C1 segment of cervical spinal cord (tissue), 14 donors: Measurements from ENCODE around the gene KLHL29.

ENCODE experiments used
- DNase-seq, 14 donors: peaks; one replicate each; lab custom pipeline; 2025; lab: John Stamatoyannopoulos, UW

KLHL29 gene

DNA sequence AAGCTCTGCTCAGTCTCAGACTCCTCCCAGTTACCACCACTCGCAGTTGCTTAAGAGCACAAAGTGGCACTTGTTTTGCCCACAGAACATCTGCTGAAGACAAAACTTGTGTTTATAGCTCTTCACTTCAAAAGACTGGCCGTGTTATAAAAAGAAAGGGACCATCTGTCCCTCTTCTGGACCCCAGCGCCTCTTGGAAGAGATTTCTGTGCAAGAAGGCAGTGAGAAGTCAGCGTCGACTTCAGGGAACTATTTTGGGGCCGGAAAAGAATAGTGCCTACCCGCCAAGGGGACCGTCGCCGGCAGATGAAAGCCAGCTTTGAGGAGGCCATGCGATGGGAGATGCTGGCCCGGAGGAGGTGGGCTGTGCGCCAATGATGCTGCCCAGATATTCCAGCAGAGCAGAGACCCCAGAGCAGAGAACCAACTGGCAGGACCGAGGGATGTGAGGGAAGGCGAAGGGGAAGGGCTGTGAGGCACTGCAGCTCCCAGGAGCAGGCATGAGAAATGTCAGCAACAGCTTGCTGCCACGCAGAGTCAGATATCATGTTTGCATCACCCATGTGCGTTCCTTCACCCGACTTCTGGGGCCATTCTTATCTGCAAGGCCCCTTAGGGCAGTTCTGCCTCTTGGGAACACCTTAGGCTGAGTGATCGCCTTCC, 271.1 kb downstream of the KLHL29 start:
- no peak for DNase-seq

DNA sequence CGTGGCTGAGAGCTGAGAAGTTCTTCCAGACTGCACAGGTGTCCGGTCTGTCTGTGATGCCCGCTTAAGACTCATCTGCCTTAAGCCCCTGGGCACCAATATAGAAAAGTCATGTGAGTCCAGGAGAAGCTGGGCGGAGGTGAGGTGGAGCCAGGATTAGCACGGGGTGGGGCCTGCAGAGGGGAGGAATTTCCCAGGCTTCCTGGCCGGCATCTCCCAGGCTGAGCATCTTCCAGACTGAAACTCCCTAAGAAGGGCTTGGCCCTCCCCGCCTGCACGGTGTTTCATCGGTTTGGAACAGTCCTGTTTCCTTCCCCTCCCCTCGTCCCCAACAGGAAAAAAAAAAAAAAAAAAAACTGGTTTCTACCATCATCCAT, 271.6 kb downstream of the KLHL29 start:
- peak in 1 of 14 donors; percentile 19 for DNase-seq

DNA sequence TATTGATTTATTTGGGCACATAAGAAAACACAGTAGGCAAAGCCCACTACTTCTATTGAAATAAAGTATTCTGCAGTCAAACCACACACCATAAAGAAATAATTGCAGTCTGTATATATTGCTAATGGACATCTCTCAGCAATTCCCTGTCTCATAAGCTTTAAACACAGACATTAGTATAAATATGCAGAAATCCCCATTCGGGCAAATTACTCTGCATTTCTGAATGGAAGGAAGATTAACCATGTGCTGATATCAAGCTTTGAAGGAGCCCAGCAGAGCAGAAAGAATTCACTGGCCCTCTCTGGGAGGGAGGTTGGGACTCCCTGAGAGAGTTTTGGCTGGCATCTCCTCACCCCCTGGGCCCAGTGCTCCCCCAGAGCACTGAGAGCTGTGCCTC, 272.4 kb downstream of the KLHL29 start:
- no peak for DNase-seq

DNA sequence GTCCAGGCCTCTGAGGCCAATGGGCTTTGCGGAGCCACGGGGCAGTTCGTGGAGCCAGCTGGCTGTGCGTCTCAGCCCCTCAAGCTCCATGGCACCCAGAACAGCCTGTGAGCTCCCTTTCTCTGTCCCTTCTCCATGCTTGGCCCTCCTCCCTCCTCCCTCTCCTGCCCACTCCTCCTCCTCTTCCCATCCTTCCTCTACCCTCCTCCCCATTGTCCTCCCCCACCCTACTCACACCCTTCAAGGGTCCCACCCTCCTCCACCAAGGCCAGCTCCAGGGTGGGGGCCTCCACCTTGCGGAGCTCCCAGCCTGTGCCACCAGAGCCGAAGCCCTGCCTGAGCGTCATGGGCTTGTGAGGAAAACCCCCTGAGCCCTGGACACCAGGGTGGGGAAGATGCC, 273.0 kb downstream of the KLHL29 start:
- DNase-seq, result no peak

DNA sequence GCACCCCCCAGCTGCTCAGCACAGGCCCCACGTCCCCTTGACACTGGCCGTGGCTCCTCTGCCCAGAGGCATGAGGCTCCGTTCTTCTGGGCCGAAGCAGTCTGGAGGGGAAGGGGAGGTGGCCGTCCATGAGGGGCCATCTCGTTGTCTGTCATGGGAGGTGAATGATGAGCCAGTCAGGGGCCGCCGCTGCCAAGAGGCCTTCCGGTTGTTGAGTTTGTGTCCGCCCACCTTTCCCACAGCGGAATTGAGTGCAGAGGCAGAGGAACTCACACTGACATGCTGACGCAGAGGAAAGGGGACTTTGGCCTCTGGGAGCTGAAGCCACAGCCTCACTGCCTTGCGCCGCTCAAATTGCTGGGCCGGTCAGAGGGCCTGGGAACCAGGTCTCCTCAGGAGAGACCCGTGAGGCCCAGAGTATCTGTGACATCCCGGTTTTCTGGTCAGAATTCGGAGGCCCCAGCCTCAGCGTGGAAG, 273.5 kb downstream of the KLHL29 start:
- DNase-seq, result no peak

DNA sequence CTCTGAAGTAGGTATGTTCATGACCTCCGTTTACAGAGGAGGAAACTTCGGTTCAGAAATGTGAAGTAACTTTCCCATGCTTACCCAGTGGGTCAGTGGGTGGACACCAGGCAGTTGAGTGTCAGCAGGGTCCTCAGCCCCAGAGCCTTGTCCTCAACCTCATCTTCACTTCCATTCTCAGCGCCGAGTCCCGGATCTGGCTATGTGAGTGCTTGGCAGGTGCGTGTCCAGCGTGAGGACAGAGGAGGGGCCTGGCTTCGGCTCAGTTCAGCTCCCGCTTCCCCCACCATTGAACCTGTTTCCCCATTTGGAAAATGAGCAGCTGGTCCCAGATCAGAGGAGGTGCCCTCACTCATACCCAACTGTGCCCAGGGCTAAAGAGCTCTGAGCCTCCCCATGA, 274.3 kb downstream of the KLHL29 start:
- no peak for DNase-seq

DNA sequence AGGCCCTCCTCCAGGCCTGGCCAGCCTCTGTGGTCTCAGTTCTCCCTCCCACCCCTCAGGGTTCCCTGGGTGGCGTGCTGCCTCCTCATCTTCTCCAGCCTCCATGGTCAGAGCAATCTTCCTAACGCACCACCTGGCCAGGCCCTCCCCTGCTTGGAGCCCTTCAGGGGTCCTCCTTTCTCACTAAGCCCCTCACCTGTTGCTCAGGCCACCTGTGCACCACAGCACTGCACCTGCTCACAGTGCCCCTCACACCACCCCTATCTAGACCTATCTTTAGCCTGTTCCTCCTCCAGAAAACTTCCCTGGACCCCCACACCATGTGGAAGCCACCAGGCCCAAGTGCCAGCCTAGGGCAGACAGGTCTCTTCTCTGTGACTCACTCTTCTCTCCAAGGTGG, 274.8 kb downstream of the KLHL29 start:
- DNase-seq, result no peak

DNA sequence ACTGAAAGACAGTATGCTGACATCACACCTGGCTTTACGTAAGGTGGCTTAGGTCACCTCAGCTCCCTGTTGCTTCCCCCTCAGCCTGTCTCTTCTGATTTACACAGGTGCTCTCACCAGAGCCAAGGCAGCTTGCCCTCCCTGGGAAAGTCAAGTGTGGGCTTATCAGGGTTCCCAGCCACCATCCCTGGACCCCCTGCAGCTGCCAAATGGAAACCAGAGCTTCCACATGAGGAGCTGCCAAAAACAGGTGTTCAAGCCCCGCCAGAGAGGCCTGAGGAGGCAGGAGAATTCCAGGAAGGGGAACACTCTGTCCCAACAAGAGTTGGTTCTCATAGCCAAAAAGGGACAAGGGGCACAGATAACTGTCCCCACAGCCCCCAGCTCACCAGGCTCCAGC, 275.3 kb downstream of the KLHL29 start:
- no peak for DNase-seq

DNA sequence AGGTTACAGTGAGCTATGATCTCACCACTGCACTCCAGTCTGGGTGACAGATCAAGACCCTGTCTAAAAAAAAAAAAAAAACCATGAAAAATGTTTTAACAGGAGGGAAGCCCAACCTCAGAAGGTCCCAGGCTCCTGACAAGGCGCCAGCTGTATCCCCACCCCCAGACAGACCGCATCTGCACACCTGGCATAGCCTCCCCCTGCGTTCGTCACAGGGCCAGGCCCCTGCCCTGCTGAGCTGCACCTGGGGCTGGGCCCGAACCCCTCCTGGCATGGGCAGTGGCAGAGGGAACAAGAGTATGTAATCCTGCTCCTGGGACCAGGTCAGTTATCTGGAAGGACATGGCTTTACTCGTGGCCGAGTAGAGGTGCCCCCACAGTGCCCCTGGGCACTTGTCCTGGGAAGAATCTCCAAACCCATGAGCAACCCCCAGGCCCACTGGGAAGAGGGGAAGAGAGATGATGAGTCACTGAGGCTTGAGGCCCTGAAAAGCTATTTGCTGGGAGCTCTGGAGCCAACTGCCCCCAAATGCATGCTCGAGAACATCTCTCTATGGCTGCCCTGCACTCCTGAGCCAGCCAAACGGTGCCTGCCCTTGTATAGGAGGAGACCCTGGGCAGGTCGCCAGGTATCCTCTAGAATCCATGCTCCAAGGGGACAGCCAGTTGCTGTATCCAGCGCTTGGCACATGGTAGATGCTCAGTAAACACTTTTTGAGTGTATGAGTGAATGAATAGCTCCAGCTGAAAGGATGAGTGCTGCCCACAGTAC, 276.5 kb downstream of the KLHL29 start:
- no peak for DNase-seq

DNA sequence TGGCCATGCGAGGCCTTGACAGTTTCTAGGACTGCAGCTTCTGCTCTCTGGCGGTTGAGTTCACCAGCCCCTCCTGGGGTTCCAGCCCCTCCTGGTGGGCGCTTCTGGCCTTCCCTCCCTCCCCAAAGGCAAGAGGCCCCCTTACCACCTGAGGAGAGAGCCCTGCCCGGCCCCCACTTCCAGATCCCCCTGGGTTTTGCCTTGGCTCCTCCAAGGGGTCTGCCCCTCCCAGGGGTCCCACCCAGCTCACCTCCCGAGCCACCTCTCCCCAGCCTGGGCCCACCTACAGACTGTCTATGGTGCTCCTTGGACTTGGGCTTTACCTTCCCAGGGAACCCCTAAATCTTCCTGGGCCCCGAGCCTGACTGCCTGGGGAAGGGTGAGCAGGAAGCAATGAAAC, 277.5 kb downstream of the KLHL29 start:
- DNase-seq, result no peak

DNA sequence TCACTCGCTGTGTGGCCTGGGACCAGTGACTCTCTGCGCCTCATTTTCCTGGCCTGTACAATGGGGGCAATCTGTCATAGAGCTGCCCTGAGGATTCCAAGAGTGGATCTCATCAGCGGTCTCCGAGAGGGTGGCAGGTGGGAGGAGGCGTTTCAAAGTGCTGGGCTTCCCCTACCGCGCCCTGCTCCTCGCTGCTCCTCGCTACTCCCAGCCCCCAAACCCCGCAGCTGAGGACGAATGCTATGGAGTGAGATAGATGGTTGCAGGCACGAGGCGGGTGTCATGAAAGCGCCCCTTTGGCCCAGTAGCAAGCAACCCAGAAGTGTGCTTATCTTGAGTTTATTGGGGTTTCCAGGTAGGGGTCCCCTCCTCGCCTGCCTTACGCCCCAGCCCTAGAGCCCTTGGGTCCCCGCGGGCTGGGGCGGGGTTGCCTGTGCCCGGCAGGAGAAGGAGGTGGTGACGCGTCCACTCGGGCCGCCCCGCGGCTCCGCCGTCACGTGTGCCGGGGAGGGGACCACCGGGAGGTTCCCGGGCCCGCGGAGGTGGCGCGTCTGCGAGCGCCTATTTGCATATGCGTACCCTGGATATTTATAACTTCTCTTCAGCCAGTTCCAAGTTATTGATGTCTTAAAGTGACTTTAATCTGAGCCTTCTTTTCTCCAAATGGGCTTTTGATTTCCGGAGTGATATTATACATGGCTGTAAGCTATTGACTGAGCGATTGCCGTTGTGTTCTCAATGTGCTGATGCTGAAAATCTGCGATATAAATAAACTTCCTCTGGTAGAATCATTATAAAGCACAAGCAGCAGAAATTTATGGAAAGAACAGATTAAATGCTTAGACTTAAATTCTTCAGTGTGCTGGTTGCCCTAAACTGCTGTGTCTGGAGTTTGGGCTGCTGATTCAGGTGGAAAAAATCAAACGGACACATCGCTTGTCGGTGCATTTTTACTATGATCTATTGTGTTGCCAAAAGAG, 278.3 kb downstream of the KLHL29 start:
- DNase-seq, result no peak

DNA sequence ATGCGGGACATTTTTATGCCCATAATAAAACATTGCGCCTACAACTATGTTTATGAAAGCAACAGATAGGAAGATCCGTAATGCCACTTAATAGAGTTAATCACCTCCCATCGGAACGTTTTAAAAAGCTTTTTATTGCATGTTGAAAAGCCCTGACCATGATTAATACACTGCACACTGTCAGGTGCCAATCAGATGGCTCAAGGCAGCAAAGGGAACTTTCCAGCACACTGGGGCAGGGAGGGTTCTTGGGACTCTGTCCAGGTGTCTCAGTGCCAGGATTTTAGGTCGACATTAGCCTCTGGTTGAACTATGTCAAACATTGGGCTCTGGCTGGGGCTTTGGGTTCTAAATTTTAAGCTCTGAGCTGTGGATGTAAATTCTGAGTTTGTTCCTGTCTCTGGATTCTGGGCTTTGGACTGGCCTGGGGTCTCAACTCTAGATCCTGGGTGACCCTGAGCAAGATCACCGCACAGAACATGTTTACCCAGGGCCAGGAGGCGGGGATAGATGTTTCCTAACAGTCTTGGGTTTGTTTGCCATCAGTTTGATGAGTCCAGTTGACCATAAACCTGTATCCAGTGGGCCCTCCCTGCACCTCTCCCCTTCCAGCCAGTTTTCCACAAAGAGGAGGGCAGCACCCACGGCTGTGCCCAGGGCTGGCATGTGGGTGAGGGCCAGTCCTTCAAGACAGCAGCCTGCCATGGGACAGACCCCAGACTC, 279.2 kb downstream of the KLHL29 start:
- no peak for DNase-seq

DNA sequence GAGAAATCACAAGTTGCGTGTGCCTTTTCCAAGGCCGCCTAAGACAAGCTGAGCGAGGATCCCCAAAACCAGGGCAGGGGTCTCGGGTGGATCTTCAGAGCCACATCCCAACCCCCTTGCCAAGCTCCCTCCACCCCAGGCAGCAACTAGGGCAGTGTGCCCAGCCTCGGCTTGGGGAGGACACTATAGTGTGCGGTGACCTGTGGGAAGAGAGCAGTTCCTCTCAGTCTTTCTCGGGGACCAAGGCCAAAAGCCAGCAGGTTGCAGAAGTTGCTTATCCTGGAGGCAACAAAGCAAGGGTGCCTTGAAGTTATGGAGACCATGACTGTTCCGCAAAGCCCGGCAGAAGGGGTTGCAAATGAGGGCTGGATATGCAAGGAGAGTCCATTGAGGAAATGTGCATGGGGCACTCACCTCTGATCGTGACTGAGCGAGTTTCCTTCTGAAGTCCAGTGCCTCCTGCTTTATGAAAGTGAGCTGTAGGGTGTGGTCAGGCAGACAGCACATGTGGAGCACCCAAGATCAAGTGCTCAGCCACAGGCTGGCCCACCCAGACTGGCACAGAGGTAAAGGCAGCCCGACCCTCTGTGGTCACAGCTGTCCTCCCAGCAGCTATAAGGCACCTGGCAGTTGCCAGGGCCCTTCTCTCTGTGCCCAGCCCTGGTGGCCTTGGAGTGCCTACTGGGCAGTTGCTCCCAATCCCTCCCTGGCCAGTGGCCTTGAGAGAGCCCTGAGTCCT, 281.4 kb downstream of the KLHL29 start:
- DNase-seq, result no peak

DNA sequence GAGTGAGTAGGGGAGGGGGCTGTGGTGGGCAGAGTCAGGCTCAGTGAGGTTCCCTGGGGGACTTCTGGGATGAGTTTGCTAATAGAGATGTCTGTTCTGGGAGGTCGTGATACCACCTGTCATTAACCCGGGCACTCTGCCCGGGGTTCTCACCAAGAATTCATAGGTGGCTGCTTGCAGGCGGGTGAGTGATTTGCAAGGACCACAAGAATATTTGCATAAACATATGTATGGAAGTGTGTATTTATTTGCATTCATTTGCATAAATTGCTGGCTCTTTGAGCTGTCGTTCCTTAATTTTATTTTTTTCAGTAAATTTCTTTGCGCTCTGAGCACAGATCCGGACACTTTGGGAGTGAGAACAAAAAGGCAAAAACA, 282.0 kb downstream of the KLHL29 start:
- no peak for DNase-seq

DNA sequence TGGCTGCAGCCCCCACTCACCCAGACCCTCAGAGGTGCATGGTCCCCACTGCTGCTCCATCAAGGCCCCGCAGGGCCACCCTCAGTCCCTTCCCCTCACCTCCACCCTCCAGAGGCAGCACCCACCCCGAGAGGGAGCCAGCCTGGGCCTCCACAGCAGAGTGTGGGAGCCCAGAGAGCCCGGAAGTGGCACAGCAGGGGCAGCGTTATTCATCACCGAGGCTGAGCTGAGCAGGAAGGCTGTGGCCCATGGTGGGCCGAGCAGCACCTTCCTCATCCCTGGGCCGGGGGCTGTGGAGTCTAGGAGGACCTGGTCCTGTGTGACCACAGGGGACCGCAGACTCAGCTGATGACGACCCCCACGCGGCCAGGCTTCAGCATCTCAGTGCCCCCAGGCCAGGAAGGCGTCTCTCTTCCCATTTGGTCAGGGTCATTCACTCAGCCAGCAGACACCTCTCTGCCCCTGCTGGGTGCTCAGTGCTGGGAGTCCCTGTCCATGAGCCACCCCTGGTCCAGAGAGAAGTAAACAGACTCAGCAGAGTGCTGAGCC, 283.9 kb downstream of the KLHL29 start:
- DNase-seq, result no peak

DNA sequence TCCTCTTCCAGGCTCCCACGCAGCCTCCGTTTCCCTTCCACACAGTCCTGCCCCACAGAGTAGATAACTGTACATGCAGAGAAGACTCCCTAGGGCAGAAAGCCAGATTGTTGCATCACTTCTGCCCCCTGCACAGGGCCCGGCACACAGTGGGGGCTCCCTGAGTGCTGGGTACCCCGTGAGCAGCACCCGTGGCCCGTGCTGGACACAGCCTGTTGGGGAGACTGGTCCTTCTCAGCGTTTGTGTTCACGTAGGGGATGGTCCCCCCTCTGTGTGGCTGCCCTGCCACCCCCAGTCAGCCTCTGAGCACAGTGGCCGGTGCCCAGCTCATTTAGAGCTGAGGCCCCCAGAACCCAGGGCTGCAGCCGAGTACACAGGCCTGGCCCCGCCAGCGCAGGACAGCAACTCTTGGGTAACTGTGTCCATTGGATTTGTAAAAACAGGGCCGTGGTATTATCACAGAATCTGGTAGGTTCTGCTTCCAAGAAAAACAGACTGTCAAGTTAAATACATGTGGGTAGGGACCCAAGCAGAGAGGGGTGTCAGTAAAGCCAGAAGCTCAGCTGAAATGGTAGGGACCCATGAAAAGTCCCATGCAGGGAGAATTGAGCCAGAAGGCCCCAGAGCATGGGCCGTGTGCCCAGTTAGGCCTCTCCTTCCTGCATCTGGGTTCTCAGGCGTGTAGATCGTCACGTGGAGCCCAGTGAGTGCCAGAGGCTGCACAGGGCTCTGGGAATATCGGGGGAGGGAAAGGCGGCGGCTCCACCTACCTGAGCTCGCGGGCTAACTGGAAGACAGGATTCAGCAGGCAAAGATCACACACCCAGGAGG, 284.6 kb downstream of the KLHL29 start:
- DNase-seq, result peak in 2 of 14 donors; percentile 9 to 12

DNA sequence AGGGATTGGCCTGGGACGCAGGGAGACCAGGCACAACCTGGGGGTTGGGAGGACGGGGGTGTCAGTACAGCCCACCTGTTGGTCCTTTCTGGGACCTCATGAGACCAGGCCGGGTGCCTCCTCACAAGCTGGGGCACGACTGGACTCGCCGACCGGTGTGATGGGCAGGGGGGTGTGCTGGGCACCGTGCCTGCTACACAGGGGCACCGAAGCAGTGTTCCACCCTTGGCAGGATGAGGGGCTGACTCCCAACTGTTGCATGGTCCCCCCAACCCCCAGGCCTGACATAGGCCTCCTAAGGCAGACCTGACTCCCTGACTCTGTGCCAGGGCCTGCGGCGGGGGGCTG, 285.2 kb downstream of the KLHL29 start:
- DNase-seq, result no peak

DNA sequence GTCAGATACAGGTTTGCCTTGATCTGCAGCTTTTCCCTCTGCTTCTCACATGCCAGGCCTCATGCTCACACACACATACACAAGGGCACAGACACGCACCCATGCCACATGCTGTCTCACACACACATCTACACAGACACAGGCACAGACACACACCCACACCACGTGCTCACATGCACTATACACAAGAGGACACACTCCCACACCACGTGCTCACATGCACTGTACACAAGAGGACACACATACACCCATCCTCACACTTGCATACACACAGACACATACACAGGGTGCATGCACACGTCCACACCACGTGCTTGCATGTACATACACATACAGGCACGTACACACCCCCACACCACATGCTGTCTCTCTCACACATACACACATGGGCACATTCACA, 288.1 kb downstream of the KLHL29 start:
- DNase-seq, result no peak

DNA sequence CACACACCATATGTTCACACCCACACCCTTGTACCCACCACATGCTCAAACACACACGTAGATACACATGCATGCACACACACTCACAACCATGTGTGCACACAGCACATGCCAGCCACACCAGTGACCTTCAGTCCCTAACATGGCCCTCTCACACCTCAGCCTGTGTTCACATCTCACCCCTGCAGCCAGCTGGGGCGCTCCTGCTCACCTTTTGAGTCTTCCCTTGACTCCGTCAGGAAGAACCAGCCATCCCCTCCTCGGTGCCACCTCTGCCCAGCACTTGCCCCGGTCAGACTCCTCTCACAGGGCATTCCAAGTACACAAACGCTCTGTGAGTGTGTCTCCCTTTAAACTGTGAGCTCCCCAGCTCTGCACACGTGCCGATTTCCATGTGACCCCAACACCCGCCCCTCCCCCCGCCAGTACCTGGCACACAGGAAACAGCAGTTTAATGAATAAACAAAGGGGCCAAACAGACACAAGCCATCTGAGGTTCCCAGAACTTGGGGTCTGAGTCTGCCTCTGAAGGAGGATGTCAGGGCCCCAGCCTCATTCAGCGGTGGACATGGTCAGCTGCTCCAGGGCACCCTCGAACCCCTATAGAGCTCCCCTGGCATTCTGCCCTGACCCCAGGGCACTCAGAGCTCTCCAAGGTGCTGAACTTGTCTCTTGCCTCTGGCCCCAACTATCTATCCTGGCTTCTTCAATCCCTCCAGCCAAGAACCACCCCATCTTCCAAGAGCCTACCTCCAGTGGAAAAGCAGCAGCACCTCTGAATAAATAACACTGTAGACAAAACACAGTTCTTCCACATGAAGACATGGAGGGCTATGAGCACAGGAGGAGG, 289.1 kb downstream of the KLHL29 start:
- DNase-seq, result no peak
